ENCODE measurements around the gene KCNC1. TPM values are rescaled to one million over a fixed set of nuclear protein-coding genes. Genes with fewer than 3 reads are reported as not detected.

KCNC1 gene
- total RNA-seq, 1 experiment from 2014 or later = 0.20 TPM

- no peak overlapping the region for H3K4me3 Mint-ChIP-seq
- ATAC-seq (no peak), DNase-seq (ENCODE audit: low spot score) (no peak)
- H3K4me1 Mint-ChIP-seq = no peaks in the 10 kb centered on the region
- no peaks in the 10 kb centered on the region for H3K9me3 Mint-ChIP-seq
- ChIA-PET POLR2A (no interaction called here), CTCF (interaction anchor here (0.6 to 1.8 kb wide), 2 partner anchors 10 to 25 kb away, joined by 3 to 10 read pairs; no protein-coding TSS in a partner anchor)
- H3K27me3 Mint-ChIP-seq (ENCODE audit: low read depth) = no peaks in the 10 kb centered on the region
- TF ChIP-seq E2F1 (CRISPR knock-in tag; IDR thresholded peaks at IDR 0.05) = no peak
- no peak for TF ChIP-seq HMGXB4 (CRISPR knock-in tag; IDR thresholded peaks at IDR 0.05)
- TF ChIP-seq ZNF671 (CRISPR knock-in tag; IDR thresholded peaks at IDR 0.05) = no peak
- TF ChIP-seq USF1 (CRISPR knock-in tag; IDR thresholded peaks at IDR 0.05) = no peak
- TF ChIP-seq SMAD4 (CRISPR knock-in tag; IDR thresholded peaks at IDR 0.05) = no peak
- no peak for TF ChIP-seq ARID4B (CRISPR knock-in tag; IDR thresholded peaks at IDR 0.05; ENCODE audit: borderline replicate concordance)
- no peak for TF ChIP-seq TP53 (CRISPR knock-in tag; IDR thresholded peaks at IDR 0.05)
- TF ChIP-seq ZNF121 (CRISPR knock-in tag; IDR thresholded peaks at IDR 0.05) = no peak
- H3K27ac Mint-ChIP-seq = no peak overlapping the region
- no peaks in the 10 kb centered on the region for H3K36me3 Mint-ChIP-seq
Observed at GRCh38 chr11:17791144-17791543, 56.6 kb downstream of the KCNC1 start.

- no peaks in the 10 kb centered on the region for H3K36me3 Mint-ChIP-seq
- no peak overlapping the region for H3K4me3 Mint-ChIP-seq
- no peaks in the 10 kb centered on the region for H3K9me3 Mint-ChIP-seq
- CTCF ChIA-PET = interaction anchor here (0.8 to 1.8 kb wide), 7 partner anchors 12 to 114 kb away, joined by 3 to 10 read pairs (median 4); no protein-coding TSS in a partner anchor
- DNase-seq (ENCODE audit: low spot score) (no peak), ATAC-seq (no peak)
- POLR2A ChIA-PET = no interaction called here
- H3K27ac Mint-ChIP-seq = no peak overlapping the region
- H3K27me3 Mint-ChIP-seq (ENCODE audit: low read depth) = no peaks in the 10 kb centered on the region
- no peaks in the 10 kb centered on the region for H3K4me1 Mint-ChIP-seq
- no peak for TF ChIP-seq NR3C1 (CRISPR knock-in tag; conservative IDR thresholded peaks at IDR 0.05; ENCODE audit: low read depth)
- no peak for TF ChIP-seq AR (CRISPR knock-in tag; IDR thresholded peaks at IDR 0.05)
- no peak for TF ChIP-seq ZMAT4 (CRISPR knock-in tag; IDR thresholded peaks at IDR 0.05)
- no peak for TF ChIP-seq RORB (CRISPR knock-in tag; IDR thresholded peaks at IDR 0.05)
- no peak for TF ChIP-seq MLX (CRISPR knock-in tag; IDR thresholded peaks at IDR 0.05)
- TF ChIP-seq SMAD3 (CRISPR knock-in tag; IDR thresholded peaks at IDR 0.05; ENCODE audit: borderline replicate concordance) = no peak
- no peak for TF ChIP-seq HMGXB4 (CRISPR knock-in tag; IDR thresholded peaks at IDR 0.05)
- no peak for TF ChIP-seq NFE2L1 (CRISPR knock-in tag; IDR thresholded peaks at IDR 0.05)
- no peak for TF ChIP-seq NFATC4 (CRISPR knock-in tag; IDR thresholded peaks at IDR 0.05)
- no peak for TF ChIP-seq TP53 (CRISPR knock-in tag; IDR thresholded peaks at IDR 0.05)
- no peak for TF ChIP-seq FOXP4 (CRISPR knock-in tag; IDR thresholded peaks at IDR 0.05)
- TF ChIP-seq ESRRA (CRISPR knock-in tag; IDR thresholded peaks at IDR 0.05; ENCODE audit: borderline replicate concordance) = no peak
- no peak for TF ChIP-seq NR1H2 (CRISPR knock-in tag; IDR thresholded peaks at IDR 0.05)
Observed at GRCh38 chr11:17792161-17792560, 57.6 kb downstream of the KCNC1 start.
